Activated naive CD4-positive, alpha-beta T cell treated with Interleukin-2 at 50 U/mL for 16 hours (primary cell): Measurements from ENCODE around the gene RACGAP1.
A peak's percentile ranks its signal among the peaks of the same experiment; 100 is the strongest.

ENCODE experiments used
- DNase-seq: peaks from one replicate; pipeline ENCODE4 v3.0.0-alpha.2; 2020

Gene RACGAP1

DNA sequence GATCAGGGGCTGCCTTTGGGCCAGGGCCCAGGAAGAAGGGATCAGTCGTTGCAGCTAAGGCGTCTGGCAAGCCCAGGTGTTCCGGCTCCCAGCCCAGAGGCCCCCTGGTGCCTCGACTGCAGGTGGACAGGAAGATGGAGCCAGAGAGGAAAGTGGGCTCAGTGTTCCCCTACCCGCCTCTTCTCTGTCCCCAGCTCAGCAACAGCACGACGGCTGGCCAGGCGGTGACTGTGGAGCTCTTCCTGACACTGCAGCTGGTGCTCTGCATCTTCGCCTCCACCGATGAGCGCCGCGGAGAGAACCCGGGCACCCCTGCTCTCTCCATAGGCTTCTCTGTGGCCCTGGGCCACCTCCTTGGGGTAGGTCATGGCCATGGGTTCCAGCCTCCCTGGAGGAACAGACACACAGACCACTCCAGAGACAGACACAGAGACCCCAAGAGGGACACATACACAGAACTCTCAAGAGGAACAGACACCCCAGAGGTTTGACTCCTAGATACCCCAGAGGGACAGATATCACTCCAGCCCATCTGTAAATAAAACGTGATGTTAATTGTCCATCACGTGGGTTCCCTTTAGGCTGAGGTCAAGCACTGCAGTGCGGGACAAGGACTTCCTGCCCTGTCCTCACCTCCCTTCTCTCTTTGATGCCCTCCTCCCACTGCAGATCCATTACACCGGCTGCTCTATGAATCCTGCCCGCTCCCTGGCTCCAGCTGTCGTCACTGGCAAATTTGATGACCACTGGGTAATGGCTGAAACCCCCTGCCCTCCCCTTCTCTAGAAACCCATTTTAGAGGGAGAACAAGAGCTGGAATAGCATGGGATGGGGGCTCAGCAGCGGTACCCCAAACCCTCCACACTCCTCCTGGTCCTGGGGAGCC, 71.1 kb downstream of the RACGAP1 start:
- DNase-seq: no peak

DNA sequence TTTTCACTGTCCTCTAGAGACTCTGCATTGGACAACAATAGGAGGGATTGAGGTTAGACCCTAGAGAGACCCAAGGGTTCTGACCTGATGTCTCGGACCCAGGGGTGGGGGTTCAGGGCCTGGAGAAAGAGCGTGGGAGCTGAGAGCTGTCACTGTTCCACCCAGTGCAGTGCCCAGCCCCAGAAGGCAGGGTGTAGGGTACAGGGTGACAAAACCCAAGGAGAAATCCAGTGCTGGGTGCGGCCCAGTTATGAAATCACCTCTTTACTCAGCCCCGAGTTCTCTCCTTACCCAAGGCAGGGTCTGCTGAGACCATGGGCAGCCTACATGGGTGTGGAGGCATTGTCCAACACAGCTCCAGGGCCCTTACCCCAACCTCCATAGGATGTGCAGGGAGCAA, 72.1 kb downstream of the RACGAP1 start:
- no peak for DNase-seq

DNA sequence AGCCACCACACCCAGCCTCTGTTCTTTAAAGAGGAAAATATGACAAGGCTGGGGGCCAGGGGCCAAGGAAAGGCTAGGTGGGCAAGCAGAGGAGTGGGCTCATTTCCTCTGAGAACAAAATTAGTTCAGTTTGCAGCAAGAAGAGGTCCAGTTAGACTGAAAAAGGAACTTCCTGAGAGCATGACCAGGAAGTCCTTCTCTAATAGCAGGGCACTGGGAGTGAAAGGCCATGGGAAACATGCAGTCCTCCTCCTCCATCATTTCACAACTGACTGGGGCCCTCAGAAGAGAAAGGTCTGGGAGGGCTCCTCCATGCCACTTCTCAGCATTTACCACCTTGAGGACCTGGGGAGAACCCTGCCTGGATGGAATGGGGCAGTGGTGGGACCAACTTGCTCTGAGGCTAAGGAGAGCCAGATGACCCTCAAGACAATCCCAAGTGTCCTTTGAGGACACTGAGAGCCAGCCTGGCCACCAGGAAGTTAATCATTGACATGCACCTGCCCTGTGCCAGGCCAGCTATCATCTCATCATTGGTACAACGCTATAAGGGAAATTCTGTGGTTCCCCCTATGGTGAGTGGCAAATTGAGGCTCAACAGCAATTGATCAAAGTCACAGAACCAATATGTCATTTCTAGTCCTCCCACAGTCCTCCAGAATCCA, 72.8 kb downstream of the RACGAP1 start:
- DNase-seq: no peak

DNA sequence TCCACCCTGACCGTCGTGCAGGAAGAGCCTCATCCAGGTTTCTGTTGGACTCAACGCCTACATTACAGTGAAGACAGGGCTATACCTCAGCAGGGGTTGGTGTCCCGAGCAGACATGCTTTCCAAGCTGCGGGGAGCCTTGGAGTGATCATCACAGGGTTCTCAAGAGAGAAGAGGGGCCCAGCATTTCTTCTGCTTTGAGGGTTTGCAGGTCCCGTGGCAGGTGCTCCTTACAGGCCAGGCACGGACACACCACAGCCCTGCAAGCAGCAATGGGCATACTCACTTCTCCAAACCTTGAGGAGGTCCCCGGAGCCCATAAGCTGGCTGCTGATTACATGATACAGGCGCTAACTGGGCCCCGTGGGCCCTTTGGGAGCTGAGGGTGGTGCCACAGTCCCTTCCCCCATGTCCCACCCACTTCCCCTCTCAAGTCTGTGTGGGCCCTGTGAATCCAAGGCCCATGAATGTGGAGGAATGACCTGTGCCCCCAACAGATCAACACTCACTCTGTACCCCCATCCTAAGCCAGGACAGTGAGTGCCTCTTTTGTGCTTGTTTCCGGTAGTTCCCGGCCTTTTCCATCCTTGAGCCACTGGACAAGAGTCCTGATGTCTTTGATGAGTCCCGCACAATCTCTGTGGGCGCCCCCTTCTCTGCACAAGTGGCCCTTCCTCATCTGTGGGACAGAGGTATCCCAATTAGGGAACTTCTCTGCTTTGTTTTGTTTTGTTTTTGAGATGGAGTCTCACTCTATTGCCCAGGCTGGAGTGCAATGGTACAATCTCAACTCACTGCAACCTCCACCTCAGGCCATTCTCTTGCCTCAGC, 73.7 kb downstream of the RACGAP1 start:
- DNase-seq: no peak

DNA sequence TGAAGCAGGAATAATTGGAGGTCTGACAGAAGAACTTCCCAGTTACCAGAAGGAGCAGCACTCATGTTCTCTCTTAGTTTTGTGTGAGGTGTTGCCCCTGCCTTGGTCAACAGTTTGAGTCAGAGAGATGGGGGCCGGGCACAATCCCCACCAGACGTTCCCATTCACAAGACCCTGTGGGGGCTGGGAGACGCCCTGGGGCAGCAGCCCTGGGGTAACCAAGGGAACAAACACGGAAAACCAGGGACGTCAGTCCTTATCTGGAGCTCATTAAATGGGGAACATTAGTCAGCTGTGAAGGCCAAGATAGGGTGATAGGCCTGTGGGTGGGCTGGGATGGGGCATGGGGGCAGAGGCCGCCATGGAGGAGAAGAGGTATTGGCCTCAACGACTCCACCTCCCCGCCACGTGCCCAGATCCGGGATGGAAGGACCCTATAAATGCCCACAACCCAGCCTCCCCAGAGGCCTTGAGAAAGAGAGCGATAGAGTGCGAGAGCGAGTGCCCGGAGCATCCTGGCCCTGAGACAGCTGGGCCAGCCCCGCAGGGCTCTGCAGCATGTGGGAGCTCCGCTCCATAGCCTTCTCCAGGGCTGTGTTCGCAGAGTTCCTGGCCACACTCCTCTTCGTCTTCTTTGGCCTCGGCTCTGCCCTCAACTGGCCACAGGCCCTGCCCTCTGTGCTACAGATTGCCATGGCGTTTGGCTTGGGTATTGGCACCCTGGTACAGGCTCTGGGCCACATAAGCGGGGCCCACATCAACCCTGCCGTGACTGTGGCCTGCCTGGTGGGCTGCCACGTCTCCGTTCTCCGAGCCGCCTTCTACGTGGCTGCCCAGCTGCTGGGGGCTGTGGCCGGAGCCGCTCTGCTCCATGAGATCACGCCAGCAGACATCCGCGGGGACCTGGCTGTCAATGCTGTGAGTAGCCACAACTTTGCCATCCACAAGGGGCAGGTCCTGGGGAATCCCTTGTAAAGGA, 74.7 kb downstream of the RACGAP1 start, which contains the start of gene AQP2:
TSS of gene AQP2 (plus strand) at position 465 of the 979 bp plus-strand sequence. CDS start at position 559, 94 bp downstream.
- no peak for DNase-seq

DNA sequence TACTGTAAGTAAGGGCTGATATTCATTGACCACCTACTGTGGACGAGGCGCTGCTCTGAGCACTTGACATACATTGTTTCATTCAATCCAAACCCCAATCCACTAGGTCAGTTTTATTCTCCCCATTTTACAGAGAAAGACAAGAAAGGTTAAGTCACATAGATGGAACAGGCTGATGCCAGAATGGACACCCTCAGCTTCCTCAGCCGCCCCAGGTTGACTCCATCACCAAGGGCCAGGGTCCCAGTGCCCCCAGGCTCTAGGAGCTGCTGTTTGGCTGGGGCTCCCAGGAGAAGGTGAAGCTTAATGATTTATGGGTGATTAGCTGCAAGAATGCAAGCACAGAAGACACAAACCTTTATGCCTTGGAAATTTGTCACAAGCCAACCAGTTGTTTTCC, 75.4 kb downstream of the RACGAP1 start:
- no peak for DNase-seq

DNA sequence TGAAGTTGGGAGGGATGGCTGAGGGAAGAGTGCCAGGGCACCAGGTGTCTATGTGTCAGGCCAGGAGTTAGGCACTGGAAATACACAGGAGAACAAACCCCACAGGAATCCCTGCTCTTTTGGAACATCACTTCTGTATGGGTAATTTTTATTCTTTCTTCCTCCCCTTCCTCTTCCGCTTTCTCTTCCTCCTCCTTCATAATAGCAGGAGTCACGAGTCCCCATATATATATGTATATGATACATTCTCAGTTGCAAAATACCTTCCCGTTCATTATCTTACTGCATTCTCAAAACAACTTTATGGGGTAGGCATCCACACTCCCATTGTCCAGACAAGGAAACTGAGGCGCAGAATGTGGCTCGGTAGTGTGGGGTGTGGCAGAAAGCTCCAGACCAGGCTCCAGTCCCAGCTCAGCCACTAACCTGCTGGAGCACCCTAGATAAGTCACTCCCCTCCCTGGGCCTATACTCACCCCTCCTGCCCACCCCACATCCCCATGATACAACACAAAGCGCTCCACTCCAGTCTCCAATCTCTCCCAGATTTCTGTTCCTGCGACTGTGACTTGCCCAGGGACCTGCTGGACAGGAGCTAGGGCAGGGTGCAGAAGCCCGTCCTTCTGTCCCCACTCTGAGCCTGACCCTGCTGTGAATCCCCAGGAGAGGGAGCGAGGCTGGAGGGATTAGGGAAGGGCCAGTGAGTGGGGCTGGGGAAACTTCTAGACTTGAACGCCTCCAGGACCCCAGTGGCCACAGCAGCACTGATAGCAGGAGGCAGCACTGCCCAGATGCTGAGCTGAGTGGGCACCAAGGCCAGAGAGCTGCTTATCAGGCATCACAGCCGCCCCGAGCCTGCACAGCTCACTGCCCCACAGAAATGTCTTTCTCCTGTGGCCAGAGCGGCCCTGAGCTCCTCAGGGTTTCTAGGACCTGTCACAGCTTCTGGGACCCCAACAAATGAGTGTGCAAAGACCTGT, 76.1 kb downstream of the RACGAP1 start:
- no peak for DNase-seq

DNA sequence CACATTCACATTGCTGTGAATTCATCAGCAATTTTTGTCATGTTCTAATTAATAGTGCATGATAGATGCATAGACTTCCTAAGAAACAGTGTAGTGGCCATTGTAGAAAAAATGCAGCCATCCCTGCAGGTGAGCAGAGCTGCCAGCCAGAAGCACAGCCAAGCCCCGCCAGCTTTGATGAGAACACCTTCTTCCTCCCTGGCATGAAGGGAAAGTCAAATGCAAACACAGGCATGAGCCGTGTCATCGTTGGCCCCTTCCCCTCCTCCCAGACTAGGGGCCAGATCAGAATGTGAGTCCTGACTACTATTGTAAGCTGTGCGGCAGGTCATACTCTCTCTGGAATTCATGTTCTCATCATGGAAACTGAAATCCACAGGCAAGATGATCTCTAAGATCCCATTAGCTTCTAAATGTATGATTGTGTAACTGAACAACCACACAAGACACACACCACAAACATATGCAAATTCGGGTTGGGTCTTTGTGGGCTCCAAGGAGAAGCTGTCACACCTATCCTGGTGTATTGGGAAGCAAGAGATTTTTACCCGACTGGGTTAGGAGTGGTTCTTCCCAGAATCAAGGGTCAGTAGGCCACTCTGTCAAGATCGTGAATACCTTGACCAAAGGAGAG, 77.6 kb downstream of the RACGAP1 start:
- DNase-seq: no peak

DNA sequence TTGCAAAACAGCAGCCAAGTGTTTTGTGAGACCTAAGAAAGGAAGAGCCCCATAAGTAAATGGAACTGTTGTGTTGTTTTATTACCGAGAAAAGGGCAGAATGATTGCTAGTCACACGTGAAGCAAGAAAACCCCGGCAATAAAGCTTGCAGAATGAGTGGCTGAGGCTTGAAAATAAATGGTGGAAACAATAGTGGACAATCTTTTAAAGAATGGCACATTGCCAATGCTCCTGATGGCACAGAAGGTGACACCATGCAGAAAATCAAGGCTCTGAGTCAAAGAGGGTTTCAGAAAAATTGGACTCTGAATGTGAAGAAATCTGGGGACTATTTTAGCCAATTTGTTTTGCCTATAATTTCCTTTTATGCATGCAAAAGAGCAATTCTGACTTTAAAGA, 78.8 kb downstream of the RACGAP1 start:
- DNase-seq: no peak

DNA sequence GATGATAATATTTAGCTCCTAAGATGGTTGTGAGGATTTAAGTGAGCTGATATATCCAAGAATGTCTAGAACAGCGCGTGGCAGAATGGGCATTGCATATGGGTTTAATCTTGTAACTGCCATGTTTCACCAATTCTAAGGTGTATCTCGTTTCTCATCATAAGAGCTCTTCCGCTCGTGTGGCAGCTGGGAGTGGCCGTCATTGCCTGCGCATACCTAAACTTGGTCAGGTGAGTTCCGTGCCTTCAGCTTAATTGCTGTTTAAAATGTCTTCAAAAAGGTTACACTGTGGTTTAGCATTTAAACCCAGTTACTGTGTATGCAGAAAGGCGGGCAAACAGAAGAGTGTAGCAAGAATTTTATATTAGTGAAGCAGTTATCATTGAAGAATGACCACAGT, 79.2 kb downstream of the RACGAP1 start:
- no peak for DNase-seq

DNA sequence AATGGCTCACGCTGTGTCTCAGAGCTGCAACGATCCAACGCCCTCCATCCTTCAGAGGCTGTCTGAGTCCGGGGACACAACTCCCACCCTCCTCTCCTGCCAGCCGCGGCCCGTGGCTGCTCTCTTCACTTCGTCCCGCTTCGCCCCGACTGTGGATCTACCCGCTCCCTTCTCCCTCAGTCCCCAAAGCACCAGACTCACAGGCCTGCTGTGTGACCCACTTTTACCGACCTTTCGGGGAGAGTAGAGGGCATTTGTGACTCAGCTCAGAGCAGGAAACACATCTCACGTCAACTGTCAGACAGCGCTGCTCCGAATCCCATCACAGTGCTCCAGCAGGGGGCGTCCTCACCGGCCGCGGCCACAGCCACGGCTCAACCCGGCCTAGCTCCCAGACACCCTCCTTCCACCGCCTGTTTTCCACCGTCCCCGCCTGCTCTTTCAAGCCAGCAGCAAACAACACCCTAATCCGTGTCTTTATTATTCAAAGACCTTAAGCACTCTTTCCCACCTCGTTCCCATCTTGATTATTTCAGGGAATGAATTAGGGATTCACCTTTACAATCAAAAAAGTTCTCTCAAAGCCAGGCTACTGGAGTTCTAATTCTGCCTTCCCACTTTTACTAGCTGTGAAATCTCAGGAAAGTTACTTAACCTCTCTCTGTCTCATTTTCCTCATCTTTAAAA, 79.8 kb downstream of the RACGAP1 start:
- peak; percentile 89 for DNase-seq

DNA sequence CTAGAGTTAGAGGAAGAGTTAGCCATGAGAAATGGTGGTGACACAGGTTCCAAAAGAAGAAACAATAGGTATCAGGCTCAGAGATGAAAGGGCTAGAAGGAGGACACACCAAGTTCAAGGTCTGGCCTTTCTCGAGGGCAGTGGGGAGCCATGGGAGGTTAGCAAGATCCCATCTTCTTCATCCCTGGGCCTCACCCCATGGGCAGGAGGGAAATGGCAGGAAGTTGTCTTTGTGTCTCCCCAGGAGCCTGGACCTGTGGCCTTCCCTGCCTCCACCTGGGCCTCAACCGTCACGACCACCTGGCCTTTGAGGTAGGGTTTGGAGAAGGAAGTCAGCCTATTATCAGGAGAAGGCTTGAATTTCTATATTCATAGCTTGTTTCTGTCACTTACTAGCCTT, 80.6 kb downstream of the RACGAP1 start:
- DNase-seq: no peak

DNA sequence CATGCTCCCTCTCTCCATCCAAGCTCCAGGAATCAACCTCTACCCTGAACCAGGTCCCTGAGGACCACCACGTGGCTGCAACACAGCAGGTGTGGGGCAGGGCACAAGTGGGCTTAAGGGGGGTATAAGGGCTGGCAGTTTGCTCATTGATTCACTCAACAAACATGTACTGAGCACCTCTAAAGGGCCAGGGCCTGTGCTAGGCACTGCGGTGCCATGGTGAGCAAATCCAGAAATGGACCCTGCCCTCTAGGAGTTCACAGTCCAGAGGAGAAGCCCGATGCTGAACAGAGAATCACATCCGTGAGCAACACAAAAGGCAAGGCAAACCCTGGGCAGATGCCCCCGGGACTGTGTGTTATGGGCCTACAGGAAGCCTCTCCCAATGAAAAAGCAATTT, 81.2 kb downstream of the RACGAP1 start:
- DNase-seq: no peak

DNA sequence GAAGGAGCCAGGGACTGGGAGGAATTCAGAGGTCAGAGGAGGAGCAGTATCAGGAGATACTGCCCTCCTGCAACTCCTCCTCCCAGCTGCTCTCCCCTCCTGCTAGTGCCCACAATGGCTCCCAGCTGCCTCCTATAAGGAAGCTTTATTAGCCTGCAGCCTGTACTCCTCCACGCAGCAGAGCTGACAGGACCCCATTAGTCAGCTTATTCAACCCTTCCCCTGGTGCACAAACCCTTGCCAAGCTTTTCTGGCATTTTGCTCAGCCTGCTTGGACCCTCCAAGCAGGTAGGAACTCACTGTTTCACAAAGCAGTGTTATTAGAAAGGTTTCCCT, 81.7 kb downstream of the RACGAP1 start:
- DNase-seq: no peak

DNA sequence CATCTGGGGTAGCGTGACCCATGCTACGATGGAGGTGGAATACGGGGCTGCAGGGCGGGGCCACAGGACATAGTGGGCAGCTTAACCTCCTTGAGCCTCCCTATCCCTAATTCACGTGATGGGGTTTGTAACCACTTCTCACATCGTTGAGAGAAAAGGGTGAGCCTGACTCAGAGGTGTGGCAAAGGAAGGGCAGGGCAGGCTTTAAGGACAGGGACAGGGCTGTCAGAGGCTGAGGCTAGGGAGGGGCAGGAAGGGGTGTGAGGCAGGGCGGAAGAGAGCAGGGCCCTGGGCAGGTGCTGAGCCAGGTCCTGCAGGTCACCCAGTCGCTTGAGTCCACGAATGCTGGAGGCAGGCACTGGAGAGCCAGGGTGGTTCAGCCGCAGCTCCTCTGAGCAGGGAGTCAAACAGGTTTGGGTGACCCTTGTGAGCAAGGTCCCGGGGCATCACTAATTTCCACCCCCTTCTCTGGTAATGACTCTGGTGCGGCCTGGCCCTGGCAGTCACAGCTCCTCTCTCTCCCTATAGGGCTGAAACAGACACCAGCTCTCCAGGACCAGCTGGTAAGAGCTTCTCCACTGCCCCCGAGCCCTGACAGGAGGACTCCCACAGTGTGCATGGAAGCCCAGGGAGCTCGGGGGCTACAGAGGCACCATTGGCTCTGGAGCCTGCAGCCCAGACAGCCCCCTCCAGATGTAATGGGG, 82.2 kb downstream of the RACGAP1 start:
- DNase-seq: peak; percentile 13

DNA sequence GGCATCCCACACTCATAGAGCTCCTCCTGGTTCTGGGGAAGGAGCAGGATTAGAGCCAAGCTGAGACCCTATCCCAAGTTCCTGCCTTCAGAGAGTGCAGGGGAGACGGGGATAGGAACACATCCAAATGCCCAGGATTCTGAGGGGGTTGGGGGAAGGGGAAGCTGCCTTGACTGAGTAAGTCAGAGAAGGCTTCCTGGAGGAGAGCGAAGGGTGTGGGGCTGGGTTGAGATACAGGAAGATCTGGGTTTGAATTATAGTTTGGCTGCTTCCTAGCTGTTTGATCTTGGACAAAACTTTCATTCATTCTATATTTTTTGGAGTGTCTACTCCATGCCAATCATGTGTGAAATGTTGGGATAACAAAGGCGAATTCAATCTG, 82.8 kb downstream of the RACGAP1 start:
- no peak for DNase-seq

DNA sequence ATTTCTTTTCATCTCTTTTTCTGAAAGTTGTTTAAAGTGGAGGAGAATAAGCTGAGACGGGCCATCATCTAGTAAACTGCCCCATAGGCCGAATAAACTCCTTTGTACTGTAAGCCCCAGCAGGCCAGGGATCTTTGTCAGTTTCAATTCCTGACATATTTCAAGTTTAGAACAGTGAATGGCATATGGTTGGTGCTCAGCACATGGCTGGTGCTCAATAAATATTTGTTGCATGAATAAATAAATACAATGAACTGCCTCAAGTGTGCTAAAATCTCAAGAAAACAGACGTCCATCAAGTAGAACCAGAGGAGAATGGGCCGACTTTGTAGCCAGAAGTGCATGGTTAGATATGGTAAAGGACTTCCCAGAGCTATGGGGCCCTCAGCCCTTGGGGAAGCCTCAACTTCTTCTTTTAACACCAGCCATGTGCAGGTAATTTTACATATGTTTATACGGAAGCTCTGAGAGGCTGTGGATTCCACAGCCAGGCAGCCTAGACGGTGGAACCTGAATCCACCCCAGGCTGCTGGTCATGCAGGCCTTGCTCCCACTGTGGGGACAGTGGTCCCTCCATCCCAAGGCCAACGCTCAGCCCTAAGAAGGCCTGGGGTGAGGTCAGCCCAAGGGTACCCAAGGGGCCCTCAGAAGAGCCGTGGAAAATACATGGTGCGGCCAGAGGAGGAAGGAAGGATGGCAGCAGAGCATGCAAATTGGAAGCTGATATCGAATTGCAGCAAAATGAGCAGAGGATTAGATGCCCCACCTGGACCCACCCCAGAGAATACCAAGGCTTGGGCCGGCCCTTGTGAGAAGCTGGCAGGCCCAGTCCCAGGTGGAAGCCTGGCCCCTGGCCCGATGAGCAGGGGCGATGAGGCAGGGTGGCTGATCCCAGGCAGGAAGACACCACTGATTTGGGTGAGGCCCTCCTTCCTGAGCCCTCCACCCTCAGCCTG, 83.5 kb downstream of the RACGAP1 start:
- no peak for DNase-seq

DNA sequence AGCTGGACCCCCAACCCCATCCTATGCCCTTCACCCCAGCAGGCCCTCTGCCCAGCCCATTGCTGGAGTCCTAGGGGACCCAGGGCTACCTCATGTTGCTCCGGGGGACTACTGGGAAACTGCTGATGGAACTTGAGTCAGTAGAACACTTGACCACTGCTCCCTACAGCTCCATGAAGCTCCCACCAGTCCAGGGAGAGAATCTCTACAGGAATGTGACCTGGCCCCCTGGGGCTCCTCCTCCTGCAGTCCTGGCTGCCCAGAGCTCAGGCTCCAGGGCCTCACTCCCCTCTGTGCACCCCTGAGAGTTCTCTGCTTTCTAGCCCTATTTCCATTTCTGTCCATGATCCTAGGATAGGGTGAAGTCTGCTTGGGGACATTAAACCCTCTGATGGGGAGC, 85.6 kb downstream of the RACGAP1 start:
- DNase-seq: no peak
